GM19468 (cell line): ENCODE data around the gene CDKAL1.
"Not testable (repeated sequence)": the region's sequence is repeated elsewhere in the genome, so short reads cannot be mapped to it uniquely, and the experiment has no call there.

Experiments
- ATAC-seq: cut with Tn5 transposase; IDR thresholded peaks from one replicate; pipeline ENCODE4 v1.9.1; 2021; ENCODE audit warnings: mild to moderate bottlenecking, moderate library complexity, moderate number of reproducible peaks; ENCODE audit not compliant: unreplicated experiment; ENCODE audit errors: extremely low read depth

The CDKAL1 gene

GRCh38 chr6:21230536-21230935 is 696.3 kb downstream of the CDKAL1 start:
- no peak for ATAC-seq

- no peak for ATAC-seq
Measured at GRCh38 chr6:21235162-21235561, 700.9 kb downstream of the CDKAL1 start.

- no peak for ATAC-seq
Measured at GRCh38 chr6:21238208-21238607, 704.0 kb downstream of the CDKAL1 start.

GRCh38 chr6:21240709-21241108 is 706.5 kb downstream of the CDKAL1 start:
- ATAC-seq: no peak

- no peak for ATAC-seq
Measured at GRCh38 chr6:21241231-21242130, 707.2 kb downstream of the CDKAL1 start.

- no peak for ATAC-seq
Measured at GRCh38 chr6:21244897-21245470, 710.7 kb downstream of the CDKAL1 start.

GRCh38 chr6:21245488-21245887 is 711.2 kb downstream of the CDKAL1 start:
- no peak for ATAC-seq

GRCh38 chr6:21246075-21246474 is 711.8 kb downstream of the CDKAL1 start:
- ATAC-seq: no peak

- ATAC-seq: not testable (repeated sequence)
Measured at GRCh38 chr6:21254460-21254859, 720.2 kb downstream of the CDKAL1 start.

- no peak for ATAC-seq
Measured at GRCh38 chr6:21256197-21256596, 721.9 kb downstream of the CDKAL1 start.

- peak; percentile 46 for ATAC-seq
Measured at GRCh38 chr6:21257125-21257524, 722.9 kb downstream of the CDKAL1 start.

GRCh38 chr6:21258665-21259064 is 724.4 kb downstream of the CDKAL1 start:
- ATAC-seq: no peak

GRCh38 chr6:21259660-21260059 is 725.4 kb downstream of the CDKAL1 start:
- ATAC-seq: no peak

- no peak for ATAC-seq
Measured at GRCh38 chr6:21262504-21262903, 728.2 kb downstream of the CDKAL1 start.

- no peak for ATAC-seq
Measured at GRCh38 chr6:21263531-21264287, 729.5 kb downstream of the CDKAL1 start.

- ATAC-seq: no peak
Measured at GRCh38 chr6:21264288-21265033, 730.2 kb downstream of the CDKAL1 start.

- ATAC-seq: no peak
Measured at GRCh38 chr6:21265034-21265729, 730.9 kb downstream of the CDKAL1 start.

GRCh38 chr6:21265730-21266044 is 731.4 kb downstream of the CDKAL1 start:
- ATAC-seq: no peak

- no peak for ATAC-seq
Measured at GRCh38 chr6:21270636-21271201, 736.5 kb downstream of the CDKAL1 start.
